Measurements from ENCODE around the gene ATP9B.
"Not testable (repeated sequence)": the region's sequence is repeated elsewhere in the genome, so short reads cannot be mapped to it uniquely, and the experiment has no call there.

ATP9B gene

GRCh38 chr18:79166702-79167101, 97.5 kb downstream of the ATP9B start:
- TF ChIP-seq, protein P1, sequence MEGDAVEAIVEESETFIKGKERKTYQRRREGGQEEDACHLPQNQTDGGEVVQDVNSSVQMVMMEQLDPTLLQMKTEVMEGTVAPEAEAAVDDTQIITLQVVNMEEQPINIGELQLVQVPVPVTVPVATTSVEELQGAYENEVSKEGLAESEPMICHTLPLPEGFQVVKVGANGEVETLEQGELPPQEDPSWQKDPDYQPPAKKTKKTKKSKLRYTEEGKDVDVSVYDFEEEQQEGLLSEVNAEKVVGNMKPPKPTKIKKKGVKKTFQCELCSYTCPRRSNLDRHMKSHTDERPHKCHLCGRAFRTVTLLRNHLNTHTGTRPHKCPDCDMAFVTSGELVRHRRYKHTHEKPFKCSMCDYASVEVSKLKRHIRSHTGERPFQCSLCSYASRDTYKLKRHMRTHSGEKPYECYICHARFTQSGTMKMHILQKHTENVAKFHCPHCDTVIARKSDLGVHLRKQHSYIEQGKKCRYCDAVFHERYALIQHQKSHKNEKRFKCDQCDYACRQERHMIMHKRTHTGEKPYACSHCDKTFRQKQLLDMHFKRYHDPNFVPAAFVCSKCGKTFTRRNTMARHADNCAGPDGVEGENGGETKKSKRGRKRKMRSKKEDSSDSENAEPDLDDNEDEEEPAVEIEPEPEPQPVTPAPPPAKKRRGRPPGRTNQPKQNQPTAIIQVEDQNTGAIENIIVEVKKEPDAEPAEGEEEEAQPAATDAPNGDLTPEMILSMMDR (conservative IDR thresholded peaks at IDR 0.05) = no peak

GRCh38 chr18:79167526-79168190, 98.5 kb downstream of the ATP9B start:
- no peak overlapping the region for H3K27ac ChIP-seq
- TF ChIP-seq, protein P1 (conservative IDR thresholded peaks at IDR 0.05) = no peak

More at GRCh38 chr18:79166702-79167101, 97.5 kb downstream of the ATP9B start:
- no peak overlapping the region for H3K27ac ChIP-seq

- H3K27ac ChIP-seq = no peak overlapping the region
- TF ChIP-seq, protein P1 (conservative IDR thresholded peaks at IDR 0.05) = no peak
Measured at GRCh38 chr18:79169958-79170555, 100.9 kb downstream of the ATP9B start.

DNA sequence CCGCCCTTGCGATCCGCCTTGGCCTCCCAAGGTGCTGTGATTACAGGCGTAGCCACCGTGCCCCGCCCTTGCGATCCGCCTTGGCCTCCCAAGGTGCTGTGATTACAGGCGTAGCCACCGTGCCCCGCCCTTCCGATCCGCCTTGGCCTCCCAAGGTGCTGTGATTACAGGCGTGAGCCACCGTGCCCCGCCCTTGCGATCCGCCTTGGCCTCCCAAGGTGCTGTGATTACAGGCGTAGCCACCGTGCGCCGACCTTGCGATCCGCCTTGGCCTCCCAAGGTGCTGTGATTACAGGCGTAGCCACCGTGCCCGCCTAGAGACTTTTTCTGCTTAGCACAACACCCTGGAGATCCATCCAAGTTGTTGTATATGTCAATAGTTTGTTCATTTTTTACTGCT, 103.1 kb downstream of the ATP9B start:
- H3K27ac ChIP-seq = not testable (repeated sequence)

DNA sequence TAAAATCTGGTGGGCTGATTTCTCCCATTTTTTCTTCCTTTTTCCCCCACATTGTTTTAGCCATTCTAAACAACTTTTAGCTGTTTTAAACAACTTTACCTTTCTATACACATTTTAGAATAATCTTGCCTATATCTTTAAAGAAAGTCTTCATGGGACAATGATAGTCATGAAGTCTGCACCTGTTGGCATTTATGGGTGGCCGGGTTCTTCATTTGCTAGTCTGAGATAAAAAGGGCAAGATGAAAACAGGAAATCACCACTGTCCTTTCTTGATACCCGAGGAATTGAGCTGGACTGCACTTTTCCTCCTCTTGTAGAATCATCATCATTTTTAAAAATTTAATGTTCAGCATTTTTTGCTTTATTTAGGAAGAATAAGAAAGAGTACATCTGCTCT, 104.5 kb downstream of the ATP9B start:
- TF ChIP-seq, protein P1 (conservative IDR thresholded peaks at IDR 0.05) = no peak
- H3K27ac ChIP-seq = no peak overlapping the region

DNA sequence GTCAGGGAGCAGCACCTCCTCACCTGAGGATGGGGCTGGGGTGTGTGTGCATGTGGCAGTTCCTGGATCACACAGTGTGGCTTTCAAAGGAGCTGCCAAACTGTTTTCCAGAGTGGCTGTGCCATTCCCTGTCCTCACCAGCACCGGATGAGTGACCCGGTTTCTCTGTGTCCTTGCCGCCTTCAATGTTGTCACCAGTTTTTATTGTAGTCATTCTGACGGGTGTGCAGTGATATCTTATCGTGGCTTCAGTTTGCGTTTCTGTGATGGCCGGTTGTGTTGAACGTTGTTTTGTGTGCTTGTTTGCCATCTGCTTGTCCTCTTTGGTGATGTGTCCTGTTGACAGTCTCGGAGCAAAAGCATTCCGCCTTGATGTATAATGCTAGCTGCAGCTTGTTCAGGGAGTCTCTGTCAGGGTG, 108.9 kb downstream of the ATP9B start:
- H3K27ac ChIP-seq = no peak overlapping the region
- TF ChIP-seq, protein P1 (conservative IDR thresholded peaks at IDR 0.05) = no peak

DNA sequence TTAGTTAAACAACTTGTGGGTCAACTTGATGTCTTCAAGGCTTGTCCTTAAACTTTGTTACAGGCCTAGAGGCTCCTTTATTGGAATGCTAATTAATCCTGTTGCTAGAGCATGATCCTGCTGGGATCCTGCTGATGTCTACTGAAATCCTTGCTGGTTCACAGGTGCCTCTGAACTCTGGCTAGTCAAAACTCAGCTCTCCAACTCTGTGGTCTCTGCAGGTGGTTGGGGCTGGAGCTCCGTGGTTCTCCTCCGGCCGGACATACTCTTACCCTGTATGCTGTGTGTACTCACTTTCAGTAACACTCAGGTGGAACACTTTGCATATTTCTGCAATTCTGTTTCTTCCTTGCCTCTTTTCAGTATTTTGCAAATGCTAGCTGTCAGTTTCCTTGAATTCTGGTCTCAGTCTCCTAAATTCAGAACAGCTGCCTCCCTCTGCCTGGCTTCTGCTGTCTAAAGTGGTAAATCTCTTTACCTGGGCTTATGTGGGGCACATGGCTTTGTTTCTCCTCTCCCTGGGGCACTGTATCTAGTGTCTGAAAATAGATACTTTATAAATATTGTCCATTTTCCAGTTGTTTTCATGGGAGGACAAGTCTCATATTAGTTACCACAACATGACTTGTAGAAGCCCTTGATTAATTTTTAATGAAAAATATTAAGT, 113.0 kb downstream of the ATP9B start:
- H3K27ac ChIP-seq = no peak overlapping the region
- TF ChIP-seq, protein P1 (conservative IDR thresholded peaks at IDR 0.05) = no peak

- TF ChIP-seq, protein P1 (conservative IDR thresholded peaks at IDR 0.05) = no peak
- H3K27ac ChIP-seq = no peak overlapping the region
Measured at GRCh38 chr18:79185648-79186047, 116.5 kb downstream of the ATP9B start.
